ENCODE measurements around the gene DCTPP1.

- TF ChIP-seq POLR2A (IDR thresholded peaks at IDR 0.05; ENCODE audit: low read depth, low read length) (no peak), POLR2AphosphoS5 (IDR thresholded peaks at IDR 0.05; ENCODE audit: low read depth, low read length) (peak; percentile 71; the same call in 1 of the 2 replicates), TAF1 (IDR thresholded peaks at IDR 0.05; ENCODE audit: borderline replicate concordance, low read depth, low read length) (no peak)
Observed at GRCh38 chr16:30478766-30479478, 49.1 kb upstream of the DCTPP1 start.

Measured in GM12892 (cell line).